ENCODE data around the gene PCDHGA7.
A peak's percentile ranks its signal among the peaks of the same experiment; 100 is the strongest.
"Not testable (repeated sequence)": the region's sequence is repeated elsewhere in the genome, so short reads cannot be mapped to it uniquely, and the experiment has no call there.

GRCh38 chr5:141417494-141418172 lies 35.1 kb downstream of the PCDHGA7 start, which contains the start of gene PCDHGB7:
- TF ChIP-seq CTCF (IDR thresholded peaks at IDR 0.05), result peak; percentile 43 to 51 (median 46)
- not testable (repeated sequence) for TF ChIP-seq POLR2A, EP300, POLR2AphosphoS5 (IDR thresholded peaks at IDR 0.05)
